Stimulated activated CD8-positive, alpha-beta memory T cell treated with anti-CD3 and anti-CD28 coated beads, Interleukin-7, amount 100 ng/mL, for 48 hours (primary cell): ENCODE measurements around the gene TIMM13.
"Not testable (repeated sequence)": the region's sequence is repeated elsewhere in the genome, so short reads cannot be mapped to it uniquely, and the experiment has no call there.

ENCODE experiments used
- DNase-seq, 2 donors: peaks; one replicate each; pipeline ENCODE4 v3.0.0-alpha.2; 2020; ENCODE audit warnings: low read depth in 1 of 2; ENCODE audit errors: extremely low read depth in 1 of 2

The TIMM13 gene

GRCh38 chr19:2432131-2432848, 4.9 kb upstream of the TIMM13 start:
- no peak for DNase-seq

DNA sequence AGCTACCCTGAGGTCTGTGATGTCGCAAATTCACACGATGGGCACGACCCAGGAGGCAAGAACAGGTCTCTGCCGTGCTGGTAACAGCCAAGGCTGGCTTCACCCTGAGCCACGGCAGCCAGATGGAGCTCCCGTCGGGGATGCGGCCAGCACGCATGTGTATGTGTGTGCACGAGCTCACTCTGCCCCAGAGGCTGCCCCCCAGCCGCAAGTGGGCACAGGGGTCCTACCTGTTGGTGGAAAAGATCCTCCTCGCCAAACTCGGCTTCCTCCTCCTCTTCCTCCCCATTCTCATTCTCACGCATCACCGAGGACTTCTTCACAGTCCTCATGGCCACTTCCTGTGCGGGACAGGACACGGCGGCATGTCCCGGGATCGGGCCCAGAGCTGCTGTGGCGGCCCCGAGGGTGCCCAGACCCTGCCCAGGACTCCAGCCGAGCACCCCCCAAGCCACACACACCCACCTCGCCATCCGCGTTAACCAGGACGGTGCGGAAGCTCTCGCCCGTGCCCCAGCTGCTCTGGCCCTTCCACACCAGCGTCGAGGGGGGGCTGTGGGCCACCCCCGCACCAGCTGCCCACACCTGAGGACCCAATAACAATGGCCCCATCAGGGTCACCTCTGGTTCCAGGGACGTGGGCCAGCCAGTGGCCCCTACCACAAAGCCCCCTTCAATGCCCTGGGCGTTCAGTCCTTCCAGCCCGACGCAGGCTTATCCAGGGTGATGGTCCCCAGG, 4.1 kb upstream of the TIMM13 start:
- DNase-seq = no peak

DNA sequence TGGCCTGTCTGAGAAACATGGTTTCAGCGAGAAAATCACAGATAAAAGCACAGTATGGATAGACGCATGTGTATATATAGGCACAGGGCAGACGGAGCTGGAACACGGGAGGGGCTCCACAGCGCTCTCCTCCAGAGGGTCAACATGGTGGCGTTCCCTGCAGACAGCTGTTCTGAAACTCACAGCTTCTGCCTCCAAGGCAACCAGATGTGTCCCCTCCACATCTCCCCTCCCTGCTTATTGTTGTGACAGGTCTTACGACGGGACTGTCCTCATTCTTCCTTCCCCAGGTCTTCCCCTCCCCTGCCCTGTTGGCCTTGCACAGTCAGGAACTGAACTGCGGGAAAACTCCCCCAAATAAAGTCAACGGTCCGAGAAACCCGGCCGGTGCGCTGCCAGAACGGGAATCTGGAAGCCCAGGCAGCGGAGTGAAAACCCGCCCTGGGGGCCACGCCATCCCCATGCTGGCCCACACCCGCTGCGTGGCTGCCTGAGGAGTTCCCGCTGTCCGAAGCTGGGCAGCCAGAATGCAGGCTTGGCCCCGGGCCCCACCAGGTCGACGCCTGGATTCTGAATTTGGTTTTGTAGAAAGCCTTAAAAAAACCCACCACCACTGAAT, 2.6 kb upstream of the TIMM13 start:
- DNase-seq = no peak

DNA sequence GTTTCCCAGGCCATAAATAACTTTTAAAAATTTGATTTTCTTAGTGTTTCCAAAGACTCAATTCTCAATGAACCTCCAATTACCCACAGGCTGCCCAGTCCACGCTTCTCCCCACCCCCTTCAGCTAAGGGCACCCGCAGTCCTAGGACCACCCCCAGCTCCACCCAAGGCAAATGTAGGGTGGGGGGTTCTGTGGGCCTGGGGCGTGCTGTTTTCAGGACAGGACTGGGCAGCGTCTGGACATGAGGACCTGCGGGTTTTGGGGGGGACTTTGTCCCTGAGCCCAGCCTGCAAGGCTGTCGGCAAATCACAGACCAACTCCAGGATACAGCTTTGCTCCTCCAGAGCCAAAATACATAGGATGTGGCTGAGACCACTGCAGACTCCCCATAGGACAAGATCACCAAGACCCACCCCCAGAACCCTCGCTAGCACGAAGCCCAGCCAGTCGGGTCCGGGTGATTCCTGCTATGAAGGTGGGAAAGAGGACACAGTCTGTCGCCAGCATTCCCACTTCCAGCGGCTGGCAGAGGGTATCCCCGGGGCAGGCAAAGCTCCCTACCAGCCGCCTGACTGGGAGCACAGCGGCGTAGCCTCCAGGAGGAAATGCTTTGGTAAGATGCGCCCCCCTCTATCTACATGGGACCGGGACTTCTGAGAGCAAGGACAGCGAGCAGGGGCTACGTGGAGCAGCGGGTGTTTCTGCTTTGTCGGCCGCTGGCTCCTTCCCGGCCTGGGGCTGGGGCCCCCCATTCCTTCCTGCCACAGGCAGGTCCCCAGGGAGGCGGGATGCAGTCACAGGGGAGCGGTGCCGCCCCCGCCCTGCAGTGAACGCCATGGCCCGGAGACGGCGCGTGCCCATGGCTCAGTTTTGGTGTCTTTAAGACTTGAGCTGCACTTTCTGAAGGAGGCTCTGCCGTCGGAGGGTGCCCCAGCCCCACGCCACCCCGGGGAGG, 1.6 kb upstream of the TIMM13 start:
- no peak for DNase-seq

DNA sequence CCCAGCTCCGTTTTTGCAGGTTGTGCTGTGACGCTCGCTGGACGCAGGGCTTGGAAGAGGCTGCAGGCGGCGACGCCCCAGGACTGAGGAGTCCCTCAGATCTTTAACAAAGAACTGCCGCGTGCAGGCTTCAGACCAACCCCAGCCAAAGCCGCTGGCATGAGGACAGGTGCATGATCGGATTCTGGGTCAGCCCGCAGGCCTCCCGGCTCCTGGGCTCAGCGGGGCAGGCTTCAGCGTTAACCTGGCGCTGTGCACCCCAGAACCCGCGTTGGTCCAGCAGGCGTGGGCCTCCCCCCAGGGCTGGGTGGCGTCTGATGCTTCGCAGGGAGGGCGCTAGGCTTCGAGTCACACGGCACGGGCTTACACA, 920 bp upstream of the TIMM13 start:
- DNase-seq = no peak

- peak; percentile 24 to 25 for DNase-seq
Observed at GRCh38 chr19:2426611-2427428, 566 bp downstream of the TIMM13 start.

- DNase-seq = no peak
Observed at GRCh38 chr19:2425622-2426581, 1.5 kb downstream of the TIMM13 start.

DNA sequence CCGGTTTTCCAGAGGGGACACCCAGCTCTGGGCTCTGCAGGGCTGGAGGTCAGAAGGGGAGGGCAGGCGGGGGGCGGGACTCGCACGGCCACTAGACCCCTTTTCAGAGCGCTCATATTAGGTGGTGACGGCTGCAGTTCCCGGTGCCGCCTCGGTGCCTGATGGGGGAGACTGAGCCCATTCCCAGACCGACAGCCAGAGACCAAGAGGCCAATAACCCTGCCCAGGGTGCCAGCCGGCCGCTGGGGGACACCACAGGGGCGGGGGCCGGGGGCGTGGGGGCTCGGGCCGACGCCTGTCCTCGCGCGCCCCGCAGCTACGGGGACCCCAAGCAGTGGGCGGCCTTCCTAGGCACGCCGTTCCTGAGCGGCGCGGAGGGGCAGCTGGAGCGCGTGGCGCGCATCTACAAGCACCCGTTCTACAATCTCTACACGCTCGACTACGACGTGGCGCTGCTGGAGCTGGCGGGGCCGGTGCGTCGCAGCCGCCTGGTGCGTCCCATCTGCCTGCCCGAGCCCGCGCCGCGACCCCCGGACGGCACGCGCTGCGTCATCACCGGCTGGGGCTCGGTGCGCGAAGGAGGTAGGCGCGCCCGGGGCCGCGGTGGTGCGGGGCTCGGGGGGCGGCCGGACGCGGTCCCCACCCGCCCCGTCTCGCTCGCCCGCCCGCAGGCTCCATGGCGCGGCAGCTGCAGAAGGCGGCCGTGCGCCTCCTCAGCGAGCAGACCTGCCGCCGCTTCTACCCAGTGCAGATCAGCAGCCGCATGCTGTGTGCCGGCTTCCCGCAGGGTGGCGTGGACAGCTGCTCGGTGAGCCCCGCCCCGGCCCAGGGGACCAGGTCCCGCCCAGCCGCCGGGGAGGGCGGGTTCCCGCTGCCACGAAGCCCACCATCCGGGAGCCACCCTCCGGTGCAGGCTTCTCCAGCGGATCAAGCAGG, 2.4 kb downstream of the TIMM13 start:
- no peak for DNase-seq

- no peak for DNase-seq
Observed at GRCh38 chr19:2423915-2424685, 3.3 kb downstream of the TIMM13 start.

DNA sequence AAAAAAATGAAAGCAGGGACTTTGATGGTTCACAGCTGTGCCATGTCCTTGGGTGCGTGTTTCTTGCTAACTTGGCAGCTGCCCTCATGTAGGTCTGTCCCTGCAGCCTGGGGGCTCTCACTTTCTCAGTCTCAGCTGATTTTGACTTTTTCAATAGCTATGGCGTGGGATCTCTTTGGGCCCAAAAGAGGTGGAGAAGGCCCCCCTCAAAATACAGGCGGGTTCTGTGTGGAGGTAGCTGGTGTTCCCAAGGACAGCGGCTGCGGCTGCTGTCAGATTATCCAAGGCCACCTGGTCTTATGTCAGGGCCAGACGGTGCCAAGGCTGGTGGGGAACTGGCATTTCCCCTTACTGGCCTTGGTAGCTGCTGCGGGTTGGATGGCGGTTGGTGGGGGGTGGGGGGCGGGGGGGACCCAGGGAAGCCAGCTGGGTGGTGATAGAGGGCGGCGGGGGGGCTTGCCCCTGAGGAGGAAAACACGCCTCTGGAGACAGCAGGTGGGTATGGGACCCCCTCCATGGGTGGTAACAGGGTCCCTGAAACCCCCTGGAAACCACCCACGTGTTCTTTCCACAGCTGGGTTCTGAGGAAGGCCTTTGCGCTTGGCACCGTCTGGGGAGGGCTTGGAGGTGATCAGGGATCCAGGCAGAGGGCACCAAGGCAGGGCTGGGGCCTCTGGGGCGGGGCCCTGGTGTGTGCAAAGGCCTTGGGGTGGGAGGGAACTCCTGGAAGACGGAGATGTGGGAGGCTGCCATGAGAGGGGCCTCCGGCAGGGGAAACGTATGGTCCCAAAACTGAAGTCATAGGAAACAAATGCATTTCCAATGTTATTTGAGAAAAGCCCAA, 4.1 kb downstream of the TIMM13 start:
- no peak for DNase-seq

DNA sequence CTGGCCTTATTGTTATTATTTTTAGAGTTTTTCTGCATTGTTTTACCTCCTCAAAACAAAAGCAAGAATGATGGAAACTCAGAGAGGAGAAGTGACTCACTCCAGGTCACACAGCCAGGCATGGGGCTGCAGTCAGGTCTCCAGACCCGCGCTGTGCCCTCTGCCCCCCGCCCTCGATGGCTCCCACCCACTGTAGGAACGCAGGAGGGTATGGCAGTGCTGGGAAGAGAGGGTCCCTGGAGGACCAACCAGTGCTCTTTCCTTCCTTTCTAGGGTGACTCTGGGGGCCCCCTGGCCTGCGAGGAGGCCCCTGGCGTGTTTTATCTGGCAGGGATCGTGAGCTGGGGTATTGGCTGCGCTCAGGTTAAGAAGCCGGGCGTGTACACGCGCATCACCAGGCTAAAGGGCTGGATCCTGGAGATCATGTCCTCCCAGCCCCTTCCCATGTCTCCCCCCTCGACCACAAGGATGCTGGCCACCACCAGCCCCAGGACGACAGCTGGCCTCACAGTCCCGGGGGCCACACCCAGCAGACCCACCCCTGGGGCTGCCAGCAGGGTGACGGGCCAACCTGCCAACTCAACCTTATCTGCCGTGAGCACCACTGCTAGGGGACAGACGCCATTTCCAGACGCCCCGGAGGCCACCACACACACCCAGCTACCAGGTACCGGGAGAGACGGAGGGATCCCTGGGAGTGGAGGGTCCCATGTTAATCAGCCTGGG, 5.6 kb downstream of the TIMM13 start:
- no peak for DNase-seq

DNA sequence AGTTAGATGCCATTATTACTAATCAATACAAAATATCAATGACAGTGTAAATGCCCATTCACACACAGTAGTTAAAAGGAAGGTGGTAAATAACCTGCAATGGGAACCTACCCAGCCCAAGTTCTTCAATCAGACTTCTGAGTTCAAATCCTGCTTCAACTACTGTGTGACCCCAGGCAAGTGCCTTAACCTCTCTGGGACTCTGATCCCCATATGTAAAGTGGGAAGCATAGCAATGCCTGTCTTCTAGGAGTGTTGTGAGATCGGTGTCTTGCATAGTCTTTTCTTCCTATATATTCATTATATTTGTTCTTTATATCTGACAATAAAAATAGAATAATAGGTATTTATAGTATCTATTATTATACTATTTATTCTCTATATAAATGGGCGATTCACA, 6.9 kb downstream of the TIMM13 start:
- DNase-seq = no peak

DNA sequence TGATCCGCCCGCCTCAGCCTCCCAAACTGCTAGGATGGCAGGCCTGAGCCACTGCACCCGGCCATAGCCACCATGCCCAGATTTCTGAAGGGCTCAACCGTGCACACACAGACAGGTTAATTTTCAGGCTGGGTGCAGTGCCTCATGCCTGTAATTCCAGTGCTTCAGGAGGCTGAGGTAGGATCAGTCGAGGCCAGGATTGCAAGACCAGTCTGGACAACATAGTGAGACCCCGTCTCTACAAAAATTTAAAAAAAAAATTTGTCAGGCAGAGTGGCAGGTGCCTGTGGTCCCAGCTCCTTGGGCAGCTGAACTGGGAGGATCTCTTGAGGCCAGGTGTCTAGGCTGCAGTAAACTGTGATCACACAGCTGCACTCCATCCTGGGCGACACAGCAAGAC, 7.6 kb downstream of the TIMM13 start:
- no peak for DNase-seq

- DNase-seq = no peak
Observed at GRCh38 chr19:2417881-2418406, 9.4 kb downstream of the TIMM13 start.

DNA sequence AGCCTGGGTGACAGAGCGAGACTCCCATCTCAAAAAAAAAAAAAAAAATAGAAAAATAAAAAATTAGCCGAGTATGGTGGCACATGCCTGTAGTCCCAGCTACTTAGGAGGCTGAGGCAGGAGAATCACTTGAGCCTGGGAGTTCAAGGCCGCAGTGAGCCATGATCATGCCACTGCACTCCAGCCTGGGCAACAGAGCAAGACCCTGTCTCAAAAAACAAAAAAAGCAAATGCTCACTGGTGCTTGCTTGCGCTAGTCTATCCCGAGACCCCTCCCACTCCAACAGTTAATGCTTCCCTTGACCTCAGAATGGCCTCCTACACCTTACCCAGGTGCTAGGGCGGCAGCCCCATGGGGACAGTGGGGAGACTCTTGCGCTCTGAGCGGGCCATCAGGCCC, 9.9 kb downstream of the TIMM13 start:
- DNase-seq = not testable (repeated sequence)
